ENCODE measurements around the gene PLCL2. TPM values are rescaled to one million over a fixed set of nuclear protein-coding genes. Genes with fewer than 3 reads are reported as not detected.

PLCL2 gene
- total RNA-seq, 1 experiment from 2014 or later = 0.92 TPM

DNA sequence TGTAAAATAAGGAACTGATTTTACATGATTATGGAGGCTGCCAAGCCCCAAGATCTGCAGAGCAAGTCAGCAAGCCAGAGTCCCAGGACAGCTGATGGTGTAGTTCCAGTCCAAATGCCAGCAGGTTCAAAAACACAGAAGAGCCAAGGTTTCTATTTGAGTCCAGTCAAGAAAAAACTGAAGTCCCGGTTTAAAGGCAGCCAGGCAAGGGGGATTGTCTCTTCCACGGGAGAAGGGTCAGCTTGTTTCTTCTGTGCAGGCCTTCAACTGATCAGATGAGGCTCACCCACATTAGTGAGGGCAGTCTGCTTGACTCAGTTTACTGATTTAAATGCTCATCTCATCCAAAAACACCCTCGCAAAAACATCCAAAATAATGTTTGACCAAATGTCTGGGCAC, 246.2 kb downstream of the PLCL2 start:
- Histone ChIP-seq H3K4me1 (ENCODE audit: insufficient read depth, low read length, poor library complexity, severe bottlenecking) (no peaks in the 10 kb centered on the region), H3K27me3 (replicated peaks; ENCODE audit: insufficient read depth, low read depth, low read length, poor library complexity) (no peaks in the 10 kb centered on the region), H3K9me3 (ENCODE audit: low read depth, low read length, poor library complexity, severe bottlenecking) (no peaks in the 10 kb centered on the region), H3K27ac (ENCODE audit: low read depth, low read length, poor library complexity, severe bottlenecking) (no peak overlapping the region), H3K36me3 (ENCODE audit: insufficient read depth, low read length, poor library complexity, severe bottlenecking) (no peaks in the 10 kb centered on the region), H3K4me3 (ENCODE audit: low read depth, low read length, poor library complexity, severe bottlenecking) (no peak overlapping the region)
- intact Hi-C loops (cut with micrococcal nuclease; ENCODE audit: unreplicated experiment) = no loop called here
- TF ChIP-seq EZH2 (IDR thresholded peaks at IDR 0.05; ENCODE audit: borderline replicate concordance, low read depth, low read length, poor library complexity, severe bottlenecking) = no peak
- TF ChIP-seq, protein P1, sequence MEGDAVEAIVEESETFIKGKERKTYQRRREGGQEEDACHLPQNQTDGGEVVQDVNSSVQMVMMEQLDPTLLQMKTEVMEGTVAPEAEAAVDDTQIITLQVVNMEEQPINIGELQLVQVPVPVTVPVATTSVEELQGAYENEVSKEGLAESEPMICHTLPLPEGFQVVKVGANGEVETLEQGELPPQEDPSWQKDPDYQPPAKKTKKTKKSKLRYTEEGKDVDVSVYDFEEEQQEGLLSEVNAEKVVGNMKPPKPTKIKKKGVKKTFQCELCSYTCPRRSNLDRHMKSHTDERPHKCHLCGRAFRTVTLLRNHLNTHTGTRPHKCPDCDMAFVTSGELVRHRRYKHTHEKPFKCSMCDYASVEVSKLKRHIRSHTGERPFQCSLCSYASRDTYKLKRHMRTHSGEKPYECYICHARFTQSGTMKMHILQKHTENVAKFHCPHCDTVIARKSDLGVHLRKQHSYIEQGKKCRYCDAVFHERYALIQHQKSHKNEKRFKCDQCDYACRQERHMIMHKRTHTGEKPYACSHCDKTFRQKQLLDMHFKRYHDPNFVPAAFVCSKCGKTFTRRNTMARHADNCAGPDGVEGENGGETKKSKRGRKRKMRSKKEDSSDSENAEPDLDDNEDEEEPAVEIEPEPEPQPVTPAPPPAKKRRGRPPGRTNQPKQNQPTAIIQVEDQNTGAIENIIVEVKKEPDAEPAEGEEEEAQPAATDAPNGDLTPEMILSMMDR (conservative IDR thresholded peaks at IDR 0.05; ENCODE audit: low read depth, low read length) = no peak
- no TSS peak for BruUV-seq (replicated peaks)
- DNase-seq (ENCODE audit: low spot score) = no peak
- POLR2A ChIA-PET (ENCODE audit: low non-redundant PET) = no interaction called here
- CTCF ChIA-PET = no interaction called here

DNA sequence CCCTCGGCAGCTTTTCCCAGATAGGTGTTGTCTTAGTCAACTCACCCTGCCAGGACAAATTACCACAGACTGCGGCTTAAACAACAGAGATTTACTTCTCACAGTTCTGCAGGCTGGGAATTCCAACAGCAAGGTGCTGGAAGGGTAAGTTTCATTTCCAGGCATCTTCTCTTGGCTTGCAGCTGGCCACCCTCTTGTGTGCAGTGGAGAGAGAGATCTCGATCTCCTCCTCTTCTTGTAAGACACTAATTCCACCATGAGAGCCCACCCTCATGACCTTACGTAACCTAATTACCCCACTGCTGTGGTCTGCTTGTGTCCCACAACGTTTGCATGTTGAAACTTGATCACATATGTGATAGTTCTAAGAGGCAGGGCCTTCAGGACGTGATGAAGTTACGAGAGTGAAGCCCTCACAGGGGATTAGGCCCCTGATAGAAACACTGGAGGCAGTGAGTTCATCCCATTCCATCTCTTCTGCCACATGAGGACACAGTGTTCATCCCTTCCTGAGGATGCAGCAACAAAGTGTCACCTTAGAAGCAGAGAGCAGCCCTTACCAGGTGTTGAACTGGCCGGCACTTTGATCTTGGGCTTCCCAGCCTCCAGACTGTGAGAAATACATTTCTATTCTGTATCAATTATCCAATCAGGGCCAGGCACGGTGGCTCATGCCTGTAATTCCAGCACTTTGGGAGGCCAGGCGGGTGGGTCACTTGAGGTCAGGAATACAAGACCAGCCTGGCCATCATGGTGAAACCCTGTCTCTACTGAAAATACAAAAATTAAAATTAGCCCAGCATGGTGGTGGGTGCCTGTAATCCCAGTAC, 247.7 kb downstream of the PLCL2 start:
- no peaks in the 10 kb centered on the region for H3K27me3 ChIP-seq (replicated peaks; ENCODE audit: insufficient read depth, low read depth, low read length, poor library complexity)
- ChIA-PET CTCF (no interaction called here), POLR2A (ENCODE audit: low non-redundant PET) (no interaction called here)
- H3K27ac ChIP-seq (ENCODE audit: low read depth, low read length, poor library complexity, severe bottlenecking) = no peak overlapping the region
- BruUV-seq (replicated peaks) = no TSS peak
- intact Hi-C loops (cut with micrococcal nuclease; ENCODE audit: unreplicated experiment) = no loop called here
- H3K4me1 ChIP-seq (ENCODE audit: insufficient read depth, low read length, poor library complexity, severe bottlenecking) = no peaks in the 10 kb centered on the region
- no peaks in the 10 kb centered on the region for H3K36me3 ChIP-seq (ENCODE audit: insufficient read depth, low read length, poor library complexity, severe bottlenecking)
- no peak for TF ChIP-seq EZH2 (IDR thresholded peaks at IDR 0.05; ENCODE audit: borderline replicate concordance, low read depth, low read length, poor library complexity, severe bottlenecking)
- TF ChIP-seq, protein P1 (conservative IDR thresholded peaks at IDR 0.05; ENCODE audit: low read depth, low read length) = no peak
- H3K9me3 ChIP-seq (ENCODE audit: low read depth, low read length, poor library complexity, severe bottlenecking) = no peaks in the 10 kb centered on the region
- no peak for DNase-seq (ENCODE audit: low spot score)
- no peak overlapping the region for H3K4me3 ChIP-seq (ENCODE audit: low read depth, low read length, poor library complexity, severe bottlenecking)

DNA sequence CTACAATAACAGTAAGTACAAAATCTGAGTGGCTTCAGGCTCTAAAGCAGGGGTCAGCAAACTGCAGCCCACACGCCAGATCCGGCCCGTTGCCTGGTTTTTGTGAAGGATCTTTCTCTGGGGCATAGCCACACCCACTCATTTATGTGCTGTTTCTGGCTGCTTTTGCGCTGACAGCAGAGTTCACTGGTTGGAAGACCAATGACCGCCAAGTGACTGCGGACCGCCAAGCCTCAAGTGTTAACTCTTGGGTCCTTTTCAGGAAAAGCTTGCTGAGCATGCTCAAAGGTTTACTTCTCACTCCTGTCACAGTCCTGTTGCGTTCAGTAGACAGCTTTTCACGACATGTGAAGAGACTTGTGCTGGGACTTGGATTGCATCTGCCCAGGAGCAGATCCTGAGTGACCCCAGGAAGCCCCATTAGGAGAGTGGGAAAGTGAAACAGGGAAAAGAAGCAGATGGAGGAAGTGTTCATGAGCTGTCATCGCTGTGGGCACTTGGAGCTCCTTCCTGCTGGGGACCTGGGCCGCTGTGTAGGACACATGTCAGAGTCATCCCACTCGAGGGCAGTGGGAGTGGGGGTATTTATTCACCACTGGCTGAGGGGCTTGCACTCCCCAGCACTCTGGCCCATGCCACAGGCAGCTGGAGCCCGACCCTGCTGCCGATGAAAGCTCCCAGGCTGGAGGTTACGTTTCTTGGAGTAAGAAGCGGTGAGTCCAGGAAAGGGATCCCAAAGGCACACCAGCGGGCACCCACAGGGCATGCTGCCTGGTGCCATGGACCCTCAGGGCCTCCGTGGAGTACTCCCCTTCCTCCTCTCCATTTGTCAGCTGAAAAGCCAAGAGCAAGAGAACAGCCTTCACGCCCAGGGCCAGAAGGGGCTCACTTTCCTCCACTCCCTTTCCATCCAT, 249.1 kb downstream of the PLCL2 start:
- TF ChIP-seq, protein P1 (conservative IDR thresholded peaks at IDR 0.05; ENCODE audit: low read depth, low read length) = no peak
- TF ChIP-seq EZH2 (IDR thresholded peaks at IDR 0.05; ENCODE audit: borderline replicate concordance, low read depth, low read length, poor library complexity, severe bottlenecking) = no peak
- no peaks in the 10 kb centered on the region for H3K36me3 ChIP-seq (ENCODE audit: insufficient read depth, low read length, poor library complexity, severe bottlenecking)
- intact Hi-C loops (cut with micrococcal nuclease; ENCODE audit: unreplicated experiment) = no loop called here
- H3K27ac ChIP-seq (ENCODE audit: low read depth, low read length, poor library complexity, severe bottlenecking) = no peak overlapping the region
- ChIA-PET POLR2A (ENCODE audit: low non-redundant PET) (no interaction called here), CTCF (no interaction called here)
- BruUV-seq (replicated peaks) = no TSS peak
- no peaks in the 10 kb centered on the region for H3K9me3 ChIP-seq (ENCODE audit: low read depth, low read length, poor library complexity, severe bottlenecking)
- H3K4me3 ChIP-seq (ENCODE audit: low read depth, low read length, poor library complexity, severe bottlenecking) = no peak overlapping the region
- DNase-seq (ENCODE audit: low spot score) = no peak
- no peaks in the 10 kb centered on the region for H3K27me3 ChIP-seq (replicated peaks; ENCODE audit: insufficient read depth, low read depth, low read length, poor library complexity)
- no peaks in the 10 kb centered on the region for H3K4me1 ChIP-seq (ENCODE audit: insufficient read depth, low read length, poor library complexity, severe bottlenecking)
